Fibroblast of skin of left quadriceps (primary cell): ENCODE results near the gene ECM1.

ENCODE experiments used
- DNase-seq, 2 experiments: peaks; one replicate each; pipeline ENCODE4 v3.0.0-alpha.2; 2013; ENCODE audit warnings: low read depth in 2 of 2

ECM1 gene

DNA sequence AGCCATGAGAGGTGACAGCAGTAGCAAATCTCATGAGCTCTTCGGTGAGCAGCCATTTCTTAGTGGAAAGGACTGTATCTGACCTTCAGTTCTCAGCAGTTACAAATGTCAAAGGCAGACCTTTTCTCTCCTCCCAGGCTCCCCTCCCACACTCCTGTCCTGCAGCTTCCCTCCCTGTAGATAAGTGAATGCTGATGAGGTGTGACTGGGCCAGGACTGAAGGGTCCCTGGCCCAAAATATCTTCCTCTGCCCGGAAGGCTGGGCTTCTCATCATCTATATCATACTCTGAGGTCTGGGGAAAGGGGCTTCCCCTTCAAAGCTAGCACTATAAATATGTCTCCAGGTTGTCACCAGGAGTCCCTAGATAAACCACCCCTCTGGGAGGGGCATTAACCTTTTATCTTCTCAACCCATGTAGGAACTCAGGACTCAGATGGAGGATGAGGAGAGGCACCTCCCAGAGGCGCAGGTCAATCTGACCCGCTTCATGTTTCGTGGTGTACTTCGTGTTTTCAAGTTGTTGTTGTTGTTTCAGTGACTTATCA is 37.6 kb downstream of the ECM1 start:
- no peak for DNase-seq

DNA sequence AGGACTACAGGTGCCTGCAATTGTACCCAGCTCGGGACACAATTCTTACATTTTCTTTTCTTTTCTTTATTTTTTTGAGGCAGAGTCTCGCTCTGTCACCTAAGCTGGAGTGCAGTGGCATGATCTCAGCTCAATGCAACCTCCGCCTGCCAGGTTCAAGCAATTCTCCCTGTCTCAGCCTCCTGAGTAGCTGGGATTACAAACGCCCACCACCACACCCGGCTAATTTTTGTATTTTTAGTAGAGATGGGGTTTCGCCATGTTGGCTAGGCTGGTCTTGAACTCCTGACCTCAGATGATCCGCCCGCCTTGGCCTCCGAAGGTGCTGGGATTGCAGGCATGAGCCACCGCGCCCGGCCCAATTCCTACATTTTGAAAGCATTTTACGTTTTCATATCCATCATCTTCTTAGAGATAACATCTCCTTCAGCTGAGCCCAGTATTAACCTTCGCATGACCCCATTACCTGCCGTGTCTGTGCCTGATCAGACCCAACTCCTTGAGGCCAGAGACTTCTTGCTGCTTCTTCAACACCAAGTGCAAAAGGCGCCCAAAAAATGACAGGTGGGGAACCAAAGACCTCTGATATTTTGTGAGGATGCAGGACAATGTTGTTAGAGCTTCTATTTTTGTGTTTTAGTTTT is 38.5 kb downstream of the ECM1 start:
- no peak for DNase-seq

DNA sequence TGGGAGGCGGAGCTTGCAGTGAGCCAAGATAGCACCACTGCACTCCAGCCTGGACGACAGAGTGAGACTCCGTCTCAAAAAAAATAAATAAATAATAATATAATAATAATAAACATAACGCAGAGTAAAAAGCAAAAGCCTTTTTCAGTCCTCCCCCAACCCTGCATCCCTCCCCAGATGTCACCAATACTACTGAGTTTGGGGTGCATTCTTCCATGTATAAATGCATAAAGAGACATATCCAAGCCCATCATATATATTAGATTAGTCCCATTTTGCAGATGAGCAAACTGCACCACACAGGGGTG is 40.4 kb downstream of the ECM1 start:
- no peak for DNase-seq

DNA sequence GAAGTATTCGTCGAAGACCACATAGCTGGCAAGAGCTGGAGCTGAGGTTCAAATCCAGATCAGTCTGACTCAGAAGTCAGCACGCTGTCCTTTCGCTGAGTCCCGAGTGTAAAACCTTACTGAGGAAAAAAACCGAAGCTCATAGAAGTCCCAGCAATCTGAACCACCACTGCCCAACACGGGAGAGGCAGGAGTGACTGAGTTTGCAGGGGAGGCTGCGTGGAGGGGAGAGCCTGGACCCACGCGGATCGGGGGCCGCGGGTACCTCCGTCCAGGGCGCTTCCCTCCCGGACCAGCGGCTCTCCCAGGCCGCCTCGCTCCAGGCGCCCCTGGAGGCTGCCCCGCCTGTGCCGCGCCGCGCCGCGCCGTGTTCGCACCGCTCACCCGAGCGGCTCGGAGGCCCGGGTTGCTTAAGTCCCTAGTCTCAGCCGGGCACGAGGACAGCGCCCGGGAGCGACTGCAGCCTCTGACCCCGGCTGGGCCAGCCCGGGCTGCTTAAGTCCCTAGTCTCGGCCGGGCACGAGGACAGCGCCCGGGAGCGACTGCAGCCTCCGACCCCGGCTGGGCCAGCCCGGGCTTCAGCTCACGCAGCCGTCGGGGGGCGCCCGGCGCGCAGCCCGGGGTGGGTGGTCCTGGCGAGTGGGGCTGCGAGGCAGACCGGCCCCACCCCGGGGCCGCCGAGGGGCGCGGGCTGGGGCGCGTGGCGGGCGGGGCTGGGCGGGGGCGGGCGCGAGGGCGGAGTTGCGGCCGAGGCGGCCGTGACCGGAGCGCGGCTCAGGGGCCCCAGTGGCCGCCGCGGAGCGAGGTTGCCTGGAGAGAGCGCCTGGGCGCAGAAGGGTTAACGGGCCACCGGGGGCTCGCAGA is 41.0 kb downstream of the ECM1 start, which contains the start of gene ADAMTSL4:
Gene ADAMTSL4 (plus strand): TSS at position 777 of the 864 bp plus-strand sequence. CDS start 2,881 bp downstream, outside the sequence.
- no peak for DNase-seq

DNA sequence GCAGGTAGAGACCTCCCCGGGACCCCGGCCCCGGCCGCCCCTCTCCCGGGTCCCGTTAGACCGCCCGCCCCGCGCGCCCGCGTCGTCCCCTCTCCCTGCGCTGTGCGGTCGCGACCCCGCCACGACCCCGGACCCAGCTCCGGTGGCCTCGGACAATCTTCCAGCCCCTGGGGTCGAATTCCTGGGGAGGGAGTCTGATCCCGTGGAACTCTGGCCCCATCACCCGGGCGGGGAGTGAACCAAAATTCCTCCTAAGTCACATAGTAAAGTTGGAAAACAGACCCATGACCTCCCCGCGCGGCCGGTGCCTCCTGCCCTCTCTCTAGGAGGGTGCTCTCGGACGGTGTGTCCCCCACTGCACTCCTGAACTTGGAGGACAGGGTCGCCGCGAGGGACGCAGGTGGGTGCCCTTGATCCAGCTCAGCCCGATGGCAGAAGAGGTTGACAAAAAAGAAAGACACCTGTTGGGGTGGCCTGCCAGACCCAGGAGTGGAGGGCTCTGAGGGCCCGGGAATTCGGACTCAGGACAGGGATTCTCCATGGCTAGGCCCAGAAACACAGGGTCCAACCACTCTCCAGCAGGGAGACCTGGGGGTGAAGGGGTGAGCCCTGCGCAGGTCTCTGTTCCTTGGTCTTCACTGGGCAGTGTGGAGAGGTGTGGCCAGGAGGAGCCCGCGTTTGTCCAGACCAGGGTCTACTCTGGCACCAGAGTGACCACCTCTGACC is 41.8 kb downstream of the ECM1 start:
- DNase-seq, result no peak

DNA sequence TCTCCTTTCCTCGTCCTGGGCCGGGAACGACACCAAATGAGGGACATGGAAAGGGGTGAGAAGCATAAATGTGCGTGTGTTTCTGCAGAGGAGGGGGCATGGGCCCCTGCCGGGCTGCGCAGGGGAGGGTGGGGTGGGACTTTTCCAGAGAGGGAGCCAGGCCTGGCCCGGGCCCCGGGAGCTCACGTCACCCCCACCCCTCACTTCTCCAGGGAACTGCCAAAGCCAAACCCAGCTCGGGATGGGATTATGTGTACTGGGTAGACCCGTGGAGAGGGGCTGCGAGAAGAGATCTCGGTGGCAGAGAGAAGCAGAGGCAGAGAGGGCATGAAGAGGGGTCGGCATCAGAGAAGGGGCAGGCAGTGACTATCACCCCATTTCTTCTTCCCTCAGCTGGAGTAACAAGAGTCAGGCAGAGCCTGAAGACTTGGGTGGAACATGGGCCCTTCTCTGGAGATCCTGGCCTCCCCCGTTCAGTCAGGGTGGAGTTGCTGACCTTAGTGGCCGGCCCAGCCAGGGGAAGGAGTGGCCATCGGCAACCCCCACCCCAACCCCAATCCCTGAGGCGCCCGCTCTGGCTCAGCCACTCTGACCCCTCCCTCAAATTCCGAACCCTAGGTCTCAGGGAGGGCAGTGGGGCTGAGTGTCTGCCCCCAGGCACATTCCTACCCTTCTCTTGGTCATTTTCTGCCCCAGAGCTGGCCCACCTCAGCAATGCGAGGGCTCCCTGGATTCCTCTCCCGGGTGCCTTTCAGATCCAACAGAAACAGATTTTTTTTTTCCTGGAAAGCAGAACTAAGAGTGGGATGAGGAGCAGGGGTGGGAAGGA is 42.5 kb downstream of the ECM1 start:
- no peak for DNase-seq

DNA sequence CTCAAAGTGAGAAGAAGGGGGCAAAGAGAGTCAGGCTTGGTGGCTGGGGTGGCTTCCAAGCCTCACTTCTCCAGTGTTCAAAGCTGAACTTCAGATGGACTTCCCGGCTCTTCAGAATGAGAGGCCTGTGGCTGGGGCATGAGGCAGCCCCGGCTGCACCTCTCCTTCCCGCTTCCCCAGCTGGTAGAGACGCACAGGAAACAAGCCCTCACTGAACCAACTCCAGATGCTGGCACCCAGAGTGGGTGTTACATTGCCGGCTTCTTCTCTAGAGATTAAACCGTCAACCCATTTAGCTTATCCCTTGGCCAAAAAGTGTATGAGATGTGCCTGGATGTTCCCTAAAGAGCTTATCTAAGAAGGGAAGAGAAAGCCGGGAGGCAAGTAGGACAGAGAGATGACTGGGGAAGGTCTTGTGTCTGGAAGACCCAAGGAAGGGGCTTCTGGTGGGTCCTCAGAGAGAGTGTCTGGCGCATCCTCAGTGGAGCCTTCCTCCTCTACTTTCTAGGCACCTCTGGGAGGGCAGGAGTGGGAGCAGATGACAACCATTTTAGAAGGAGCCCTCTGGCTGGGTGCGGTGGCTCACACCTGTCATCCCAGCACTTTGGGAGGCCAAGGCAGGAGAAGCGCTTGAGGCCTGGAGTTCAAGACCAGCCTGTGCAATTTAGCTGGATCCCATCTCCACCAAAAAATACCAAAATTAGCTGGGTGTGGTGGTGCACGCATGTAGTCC is 43.3 kb downstream of the ECM1 start:
- no peak for DNase-seq

DNA sequence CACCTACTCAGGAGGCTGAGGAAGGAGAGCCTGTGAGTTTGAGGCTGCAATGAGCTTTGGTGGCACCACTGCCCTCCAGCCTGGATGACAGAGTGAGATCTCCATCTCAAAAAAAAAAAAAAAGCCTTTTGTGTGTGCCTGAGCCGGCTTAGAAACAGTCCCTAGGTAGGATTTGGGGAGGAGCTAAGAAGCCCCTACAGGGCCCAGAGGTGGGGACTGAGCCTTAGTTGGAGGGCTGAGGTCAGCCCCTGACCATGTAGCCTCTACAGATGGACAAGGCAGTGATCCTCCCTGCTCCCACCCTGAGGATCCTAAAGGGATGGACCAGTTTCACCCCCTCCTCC is 43.8 kb downstream of the ECM1 start:
- no peak for DNase-seq

DNA sequence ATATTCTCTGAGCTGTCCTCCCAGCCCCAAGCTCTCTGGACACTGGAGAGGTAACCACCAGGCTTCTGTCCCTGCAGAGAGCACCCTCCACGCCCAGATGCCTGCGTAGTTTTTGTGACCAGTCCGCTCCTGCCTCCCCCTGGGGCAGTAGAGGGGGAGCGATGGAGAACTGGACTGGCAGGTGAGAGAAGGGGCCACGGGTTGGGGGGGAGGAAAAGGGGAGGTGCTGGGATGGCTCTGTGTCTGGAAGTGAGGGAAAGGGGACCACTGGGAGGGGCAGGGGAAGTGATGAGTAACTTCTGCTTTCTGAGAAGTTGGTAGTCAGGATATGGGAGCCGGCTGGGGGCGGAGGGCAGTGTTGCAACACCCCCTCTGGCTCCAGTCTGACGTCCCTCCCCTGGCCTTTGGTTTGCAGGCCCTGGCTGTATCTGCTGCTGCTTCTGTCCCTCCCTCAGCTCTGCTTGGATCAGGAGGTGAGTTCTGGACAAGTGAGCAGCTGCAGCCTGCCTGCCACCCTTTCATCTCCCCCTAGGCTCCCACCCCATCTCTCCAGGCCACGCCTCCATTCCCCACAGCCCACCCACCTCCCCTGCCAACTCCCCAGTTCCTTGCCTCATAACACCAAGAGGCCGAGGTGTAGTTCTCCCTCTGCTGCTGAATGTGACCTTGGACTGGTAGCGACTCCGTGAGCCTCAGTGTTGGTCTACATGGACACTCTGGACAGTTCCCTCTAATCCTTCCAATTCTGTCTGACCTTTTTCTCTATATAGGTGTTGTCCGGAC is 44.4 kb downstream of the ECM1 start:
- peak; percentile 60 to 62 for DNase-seq

DNA sequence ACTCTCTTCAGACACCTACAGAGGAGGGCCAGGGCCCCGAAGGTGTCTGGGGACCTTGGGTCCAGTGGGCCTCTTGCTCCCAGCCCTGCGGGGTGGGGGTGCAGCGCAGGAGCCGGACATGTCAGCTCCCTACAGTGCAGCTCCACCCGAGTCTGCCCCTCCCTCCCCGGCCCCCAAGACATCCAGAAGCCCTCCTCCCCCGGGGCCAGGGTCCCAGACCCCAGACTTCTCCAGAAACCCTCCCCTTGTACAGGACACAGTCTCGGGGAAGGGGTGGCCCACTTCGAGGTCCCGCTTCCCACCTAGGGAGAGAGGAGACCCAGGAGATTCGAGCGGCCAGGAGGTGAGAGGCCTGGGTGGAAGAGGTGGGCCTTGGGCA is 45.0 kb downstream of the ECM1 start:
- no peak for DNase-seq

DNA sequence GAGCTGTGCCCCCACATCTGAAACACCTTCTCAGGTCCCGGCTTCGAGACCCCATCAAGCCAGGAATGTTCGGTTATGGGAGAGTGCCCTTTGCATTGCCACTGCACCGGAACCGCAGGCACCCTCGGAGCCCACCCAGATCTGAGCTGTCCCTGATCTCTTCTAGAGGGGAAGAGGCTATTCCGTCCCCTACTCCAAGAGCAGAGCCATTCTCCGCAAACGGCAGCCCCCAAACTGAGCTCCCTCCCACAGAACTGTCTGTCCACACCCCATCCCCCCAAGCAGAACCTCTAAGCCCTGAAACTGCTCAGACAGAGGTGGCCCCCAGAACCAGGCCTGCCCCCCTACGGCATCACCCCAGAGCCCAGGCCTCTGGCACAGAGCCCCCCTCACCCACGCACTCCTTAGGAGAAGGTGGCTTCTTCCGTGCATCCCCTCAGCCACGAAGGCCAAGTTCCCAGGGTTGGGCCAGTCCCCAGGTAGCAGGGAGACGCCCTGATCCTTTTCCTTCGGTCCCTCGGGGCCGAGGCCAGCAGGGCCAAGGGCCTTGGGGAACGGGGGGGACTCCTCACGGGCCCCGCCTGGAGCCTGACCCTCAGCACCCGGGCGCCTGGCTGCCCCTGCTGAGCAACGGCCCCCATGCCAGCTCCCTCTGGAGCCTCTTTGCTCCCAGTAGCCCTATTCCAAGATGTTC is 45.6 kb downstream of the ECM1 start:
- no peak for DNase-seq

DNA sequence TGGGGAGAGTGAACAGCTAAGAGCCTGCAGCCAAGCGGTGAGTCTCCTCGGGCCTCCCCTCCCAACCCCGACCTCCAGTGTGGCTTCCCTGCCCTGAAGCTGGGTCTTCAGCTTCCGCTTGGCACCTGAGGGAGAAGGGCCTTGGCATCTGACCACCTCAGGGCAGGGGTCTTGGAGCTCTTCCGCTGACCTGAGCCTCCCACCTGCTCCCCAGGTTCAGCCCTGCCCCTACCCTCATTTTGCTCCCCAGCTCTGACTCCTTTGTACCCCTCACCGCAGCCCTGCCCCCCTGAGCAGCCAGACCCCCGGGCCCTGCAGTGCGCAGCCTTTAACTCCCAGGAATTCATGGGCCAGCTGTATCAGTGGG is 46.2 kb downstream of the ECM1 start:
- DNase-seq, result no peak

DNA sequence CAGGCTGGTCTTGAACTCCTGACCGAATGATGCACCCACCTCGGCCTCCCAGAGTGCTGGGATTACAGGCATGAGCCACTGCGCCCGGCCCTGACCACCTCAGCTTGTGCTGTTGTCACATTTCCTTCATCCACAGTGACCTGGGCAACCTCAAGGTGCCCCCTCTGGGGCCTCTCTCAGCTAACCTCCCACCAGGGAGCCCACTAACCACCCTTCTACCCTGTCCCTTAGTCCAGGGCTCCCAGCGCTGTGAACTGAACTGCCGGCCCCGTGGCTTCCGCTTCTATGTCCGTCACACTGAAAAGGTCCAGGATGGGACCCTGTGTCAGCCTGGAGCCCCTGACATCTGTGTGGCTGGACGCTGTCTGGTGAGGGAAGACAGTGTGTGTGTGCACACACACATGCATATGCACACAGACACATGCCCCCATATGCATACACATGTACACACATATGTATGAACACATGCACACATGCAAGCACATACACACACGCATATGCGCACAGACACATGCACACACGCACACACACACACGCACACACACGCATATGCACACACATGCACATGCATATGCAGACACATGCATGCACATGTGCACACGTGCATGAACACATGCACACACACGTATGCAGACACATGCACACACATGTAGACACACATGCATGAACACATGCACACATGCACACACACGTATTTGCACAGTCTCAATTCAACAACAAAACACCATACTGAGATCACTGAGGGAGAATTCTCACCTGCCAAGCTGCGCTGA is 47.5 kb downstream of the ECM1 start:
- DNase-seq, result no peak

DNA sequence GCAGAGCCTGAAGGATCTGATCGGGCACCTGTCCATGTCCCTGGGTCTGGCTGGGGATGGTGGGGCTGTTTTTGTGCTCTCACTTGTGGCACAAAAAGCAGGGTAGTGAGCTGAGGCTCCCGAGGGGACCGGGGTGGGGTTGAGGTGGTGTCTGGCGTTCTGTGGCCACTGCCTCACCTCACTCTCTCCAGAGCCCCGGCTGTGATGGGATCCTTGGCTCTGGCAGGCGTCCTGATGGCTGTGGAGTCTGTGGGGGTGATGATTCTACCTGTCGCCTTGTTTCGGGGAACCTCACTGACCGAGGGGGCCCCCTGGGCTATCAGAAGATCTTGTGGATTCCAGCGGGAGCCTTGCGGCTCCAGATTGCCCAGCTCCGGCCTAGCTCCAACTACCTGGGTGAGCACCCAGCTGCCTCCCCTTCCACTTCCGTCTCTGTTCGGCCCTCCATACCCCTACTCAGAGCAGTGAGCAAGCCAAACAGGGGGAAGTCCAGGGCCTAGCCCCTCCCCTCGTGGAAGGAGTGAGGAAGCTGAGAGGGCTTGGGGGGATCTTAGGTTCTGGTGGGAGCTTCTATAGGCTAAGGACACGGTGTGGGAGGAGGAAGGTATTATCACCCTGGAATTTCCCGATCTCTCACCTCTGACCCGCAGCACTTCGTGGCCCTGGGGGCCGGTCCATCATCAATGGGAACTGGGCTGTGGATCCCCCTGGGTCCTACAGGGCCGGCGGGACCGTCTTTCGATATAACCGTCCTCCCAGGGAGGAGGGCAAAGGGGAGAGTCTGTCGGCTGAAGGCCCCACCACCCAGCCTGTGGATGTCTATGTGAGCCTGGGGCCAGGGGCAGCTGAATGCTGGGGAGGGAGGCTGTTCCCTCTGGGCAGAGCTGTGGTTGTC is 48.3 kb downstream of the ECM1 start:
- DNase-seq, result no peak

DNA sequence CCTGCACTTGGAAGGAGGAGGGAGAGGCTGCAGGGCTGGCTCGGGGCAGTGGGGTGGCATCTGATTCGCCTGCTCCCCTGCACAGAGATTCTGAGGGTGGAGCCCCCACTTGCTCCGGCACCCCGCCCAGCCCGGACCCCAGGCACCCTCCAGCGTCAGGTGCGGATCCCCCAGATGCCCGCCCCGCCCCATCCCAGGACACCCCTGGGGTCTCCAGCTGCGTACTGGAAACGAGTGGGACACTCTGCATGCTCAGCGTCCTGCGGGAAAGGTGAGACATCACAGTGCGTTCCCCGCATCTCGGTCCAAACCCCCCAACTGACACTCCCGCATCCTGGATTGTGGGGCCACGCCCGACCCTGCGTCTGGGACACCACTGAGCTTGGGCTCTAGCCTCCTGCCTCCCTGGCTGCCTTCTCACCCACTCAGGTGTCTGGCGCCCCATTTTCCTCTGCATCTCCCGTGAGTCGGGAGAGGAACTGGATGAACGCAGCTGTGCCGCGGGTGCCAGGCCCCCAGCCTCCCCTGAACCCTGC is 49.2 kb downstream of the ECM1 start:
- no peak for DNase-seq

DNA sequence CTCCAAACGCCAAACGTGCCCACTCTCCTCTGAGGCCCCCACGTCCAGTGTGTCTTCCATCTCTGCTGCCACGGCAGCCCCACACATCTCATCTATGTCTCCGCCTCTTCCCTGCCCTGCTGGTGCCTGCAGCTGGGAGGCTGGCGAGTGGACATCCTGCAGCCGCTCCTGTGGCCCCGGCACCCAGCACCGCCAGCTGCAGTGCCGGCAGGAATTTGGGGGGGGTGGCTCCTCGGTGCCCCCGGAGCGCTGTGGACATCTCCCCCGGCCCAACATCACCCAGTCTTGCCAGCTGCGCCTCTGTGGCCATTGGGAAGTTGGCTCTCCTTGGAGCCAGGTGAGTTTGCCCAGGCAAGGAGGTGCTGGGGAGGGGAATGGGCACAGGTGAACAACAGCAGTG is 49.9 kb downstream of the ECM1 start:
- DNase-seq, result no peak

DNA sequence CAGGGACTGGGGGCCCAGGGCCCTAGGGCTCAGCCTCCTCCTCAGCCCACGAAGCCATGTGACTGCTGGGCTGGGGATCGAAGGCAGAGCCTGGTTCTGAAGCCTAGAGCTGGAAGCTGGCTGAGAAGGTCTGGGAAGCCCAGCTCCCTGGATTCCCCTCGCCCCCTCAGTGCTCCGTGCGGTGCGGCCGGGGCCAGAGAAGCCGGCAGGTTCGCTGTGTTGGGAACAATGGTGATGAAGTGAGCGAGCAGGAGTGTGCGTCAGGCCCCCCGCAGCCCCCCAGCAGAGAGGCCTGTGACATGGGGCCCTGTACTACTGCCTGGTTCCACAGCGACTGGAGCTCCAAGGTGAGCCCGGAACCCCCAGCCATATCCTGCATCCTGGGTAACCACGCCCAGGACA is 50.4 kb downstream of the ECM1 start:
- DNase-seq, result no peak
